ENCODE data around the gene VPS51. TPM values are rescaled to one million over a fixed set of nuclear protein-coding genes. Genes with fewer than 3 reads are reported as not detected.

Gene VPS51
- total and polyA plus RNA-seq, 2 of the 13 experiments (the other 11 are each of a cell fraction or from before 2014, with no cell fraction given), result 76.3 to 90.6 TPM

DNA sequence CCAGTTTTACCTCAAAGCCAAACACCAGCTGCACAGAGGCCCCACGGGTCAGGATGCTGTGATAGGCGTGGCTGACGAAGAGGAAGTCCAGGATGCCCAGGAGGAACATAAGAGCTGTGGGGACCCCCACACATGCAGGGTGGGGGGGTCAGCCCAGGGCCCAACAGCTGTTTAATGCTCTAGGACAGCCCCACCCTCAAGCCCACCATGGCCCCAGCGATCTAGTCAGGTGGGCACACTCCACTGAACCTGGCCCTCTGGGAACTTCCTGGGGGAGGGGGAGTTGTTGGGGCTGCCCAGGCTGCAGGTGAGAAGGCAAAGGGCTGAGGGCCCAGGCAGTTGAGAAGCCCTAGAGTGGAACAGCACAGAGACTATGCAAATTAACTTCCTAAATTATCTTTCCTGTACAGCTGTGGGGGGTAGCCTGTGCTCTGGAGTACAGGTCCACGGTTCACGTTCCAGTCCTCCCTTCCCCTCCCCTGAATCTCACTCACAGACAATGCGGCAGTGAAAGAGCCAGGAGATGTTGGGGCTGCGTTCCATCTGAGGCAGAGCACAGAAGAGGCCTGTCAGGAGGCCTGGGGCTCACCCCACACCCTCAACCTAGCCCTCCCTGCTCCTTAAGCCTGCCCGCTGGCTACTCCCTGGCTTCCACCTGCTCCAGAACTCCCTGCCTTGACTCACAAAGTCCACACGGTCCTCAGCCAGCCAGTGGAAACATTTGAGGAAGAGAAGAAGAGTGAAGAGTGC is 36.4 kb downstream of the VPS51 start:
- POLR2A ChIA-PET, result interaction anchor here (0.8 to 5.1 kb wide), 9 partner anchors 10 to 49 kb away, joined by 3 to 105 read pairs (median 23); partner anchors contain the start of genes CAPN1, FAU, MRPL49 and TM7SF2
- Histone ChIP-seq H3K4me1 (ENCODE audit: insufficient read depth, low read length) (peaks cover 25% of the 10 kb centered on the region), H3K36me3 (replicated peaks in 1 of 2; ENCODE audit: control insufficient read depth in 1 of 2, insufficient read depth in 2 of 2, low read length in 2 of 2) (peaks cover 34 to 50% of the 10 kb centered on the region in 2 experiments), H2AFZ (ENCODE audit: low read length) (no peak overlapping the region), H3K27me3 (ENCODE audit: control insufficient read depth in 1 of 2, insufficient read depth in 2 of 2, low read length in 2 of 2) (no peaks in the 10 kb centered on the region; a peak in 1 of 5 replicates), H3K4me3 (replicated peaks in 1 of 3; ENCODE audit: insufficient read depth in 1 of 3, low read depth in 2 of 3, low read length in 3 of 3) (peak overlapping the region; percentile 85 to 94 (median 92); a peak in 4 of 6 replicates), H3K9me3 (ENCODE audit: low read length) (no peaks in the 10 kb centered on the region), H3K27ac (ENCODE audit: extremely low read length, insufficient read depth, low read length) (no peak overlapping the region), H3K9ac (ENCODE audit: insufficient read depth, low read depth, low read length) (0 out of 2 replicates have a peak overlapping the region, but pooled peaks have one; percentile 7), H4K20me1 (ENCODE audit: insufficient read depth, low read length) (peaks cover 17% of the 10 kb centered on the region), H3K4me2 (ENCODE audit: low read depth, low read length) (peak overlapping the region; percentile 92), H3K79me2 (ENCODE audit: insufficient read depth, low read length) (peaks cover 26% of the 10 kb centered on the region)
- no peak for TF ChIP-seq ZFY (CRISPR knock-in tag; IDR thresholded peaks at IDR 0.05)
- TF ChIP-seq U2AF2 (IDR thresholded peaks at IDR 0.05; ENCODE audit: low read depth, low read length), result no peak
- TF ChIP-seq ZNF547 (CRISPR knock-in tag; IDR thresholded peaks at IDR 0.05), result peak; percentile 44; the same call in 1 of the 2 replicates
- TF ChIP-seq AHR (CRISPR knock-in tag; IDR thresholded peaks at IDR 0.05), result no peak
- no peak for TF ChIP-seq DNMT1 (CRISPR knock-in tag; IDR thresholded peaks at IDR 0.05)
- TF ChIP-seq GATA4 (IDR thresholded peaks at IDR 0.05; ENCODE audit: borderline replicate concordance, low read depth), result no peak
- TF ChIP-seq KAT2B (IDR thresholded peaks at IDR 0.05; ENCODE audit: borderline replicate concordance, low read depth, low read length), result no peak
- no peak for TF ChIP-seq ZFP36L2 (CRISPR knock-in tag; IDR thresholded peaks at IDR 0.05)
- no peak for TF ChIP-seq SIX1 (CRISPR knock-in tag; IDR thresholded peaks at IDR 0.05; ENCODE audit: borderline replicate concordance)
- peak; percentile 24 for TF ChIP-seq AGO2 (optimal IDR thresholded peaks at IDR 0.05; ENCODE audit: low read depth, low read length)
- DNase-seq (ENCODE audit: low spot score) (no peak), ATAC-seq (no peak), FAIRE-seq (no peak)
- CTCF ChIA-PET (ENCODE audit: low intra/inter-chr PET ratio, low total read pairs), result interaction anchor here (1.3 kb wide), 1 partner anchor 48 kb away, joined by 3 read pairs; no protein-coding TSS in a partner anchor
- intact Hi-C loops (cut with micrococcal nuclease; ENCODE audit: unreplicated experiment) (no loop called here), in situ Hi-C loops (cut with HindIII; ENCODE audit: extremely low pct_ligation_motif_present, low pct_unique_long_range_greater_than_20kb) (no loop called here)
- BruUV-seq (replicated peaks), result no TSS peak
- WGBS (ENCODE audit: low lambda C conversion rate), result 88% methylated on average over 4 of the region's 10 CpGs
